GM23338 (cell line): Measurements from ENCODE around the gene MAP3K4. TPM values are rescaled to one million over a fixed set of nuclear protein-coding genes. Genes with fewer than 3 reads are reported as not detected.

Source experiments
- ATAC-seq: fragments of 200-7000 bp; cut with Tn5 transposase; 3 replicates; pipeline ENCODE4 v1.9.1; 2020
- DNase-seq: peaks from one replicate; pipeline ENCODE4 v3.0.0-alpha.2; 2015; ENCODE audit warnings: low spot score
- H2AFZ ChIP-seq: fragments of 200-600 bp; sonication (generic); 2 replicates; pipeline ENCODE4 v1.8.0; 2016; ENCODE audit warnings: antibody characterized with exemption, mild to moderate bottlenecking, moderate library complexity
- H3F3A ChIP-seq: fragments of 200-600 bp; sonication (generic); replicated peaks from 2 replicates; pipeline ENCODE4 v1.8.0; 2017; ENCODE audit warnings: antibody characterized with exemption, mixed run types, low read depth
- H3K27ac ChIP-seq: fragments of 200-600 bp; sonication (generic); 2 replicates; pipeline ENCODE4 v1.6.1; 2016; ENCODE audit warnings: low read depth
- H3K27me3 ChIP-seq: fragments of 200-600 bp; sonication (generic); 2 replicates; pipeline ENCODE4 v1.8.0; 2016; ENCODE audit warnings: mild to moderate bottlenecking, mixed run types, moderate library complexity; ENCODE audit not compliant: insufficient read depth
- H3K36me3 ChIP-seq: fragments of 200-600 bp; sonication (generic); 2 replicates; pipeline ENCODE4 v1.8.0; 2016; ENCODE audit warnings: mild to moderate bottlenecking; ENCODE audit not compliant: insufficient read depth
- H3K4me1 ChIP-seq: fragments of 200-600 bp; sonication (generic); 2 replicates; pipeline ENCODE4 v1.8.0; 2016; ENCODE audit warnings: mild to moderate bottlenecking, moderate library complexity; ENCODE audit not compliant: insufficient read depth
- H3K4me2 ChIP-seq: fragments of 200-600 bp; sonication (generic); 2 replicates; pipeline ENCODE4 v1.7.1; 2017; ENCODE audit warnings: mixed run types
- H3K4me3 ChIP-seq: fragments of 200-600 bp; sonication (generic); 2 replicates; pipeline ENCODE4 v1.6.1; 2016; ENCODE audit warnings: mixed run types
- H3K79me2 ChIP-seq: fragments of 200-600 bp; sonication (generic); replicated peaks from 2 replicates; pipeline ENCODE4 v1.8.0; 2017; ENCODE audit warnings: mild to moderate bottlenecking; ENCODE audit not compliant: insufficient read depth
- H3K9me2 ChIP-seq: fragments of 200-600 bp; sonication (generic); 2 replicates; pipeline ENCODE4 v1.8.0; 2017; ENCODE audit not compliant: insufficient read depth
- H4K20me1 ChIP-seq: fragments of 200-600 bp; sonication (generic); replicated peaks from 2 replicates; pipeline ENCODE4 v1.8.0; 2017; ENCODE audit warnings: mild to moderate bottlenecking; ENCODE audit not compliant: insufficient read depth
- H3K27ac Mint-ChIP-seq: 2 replicates; pipeline ENCODE4 v1.8.0; 2020; ENCODE audit warnings: inconsistent platforms, mild to moderate bottlenecking, moderate library complexity, mixed read lengths
- H3K27me3 Mint-ChIP-seq: 3 replicates; pipeline ENCODE4 v1.8.0; 2022; ENCODE audit warnings: low read depth, mild to moderate bottlenecking, moderate library complexity, mixed read lengths, inconsistent platforms; ENCODE audit not compliant: insufficient read depth, poor library complexity
- H3K36me3 Mint-ChIP-seq: 3 replicates; pipeline ENCODE4 v1.8.0; 2021; ENCODE audit warnings: low read depth, mild to moderate bottlenecking, inconsistent platforms, moderate library complexity, mixed read lengths
- H3K4me1 Mint-ChIP-seq: 3 replicates; pipeline ENCODE4 v1.8.0; 2020; ENCODE audit warnings: mild to moderate bottlenecking, inconsistent platforms, mixed read lengths
- H3K4me3 Mint-ChIP-seq: 3 replicates; pipeline ENCODE4 v1.8.0; 2021; ENCODE audit warnings: moderate library complexity, mild to moderate bottlenecking, inconsistent platforms, mixed read lengths
- H3K9me3 Mint-ChIP-seq: 3 replicates; pipeline ENCODE4 v1.8.0; 2020; ENCODE audit warnings: moderate library complexity, mild to moderate bottlenecking, inconsistent platforms, mixed read lengths
- CREB1 ChIP-seq: fragments of 250-450 bp; sonication (Bioruptor Pico); IDR thresholded peaks from 2 replicates; pipeline ENCODE4 v1.5.0; 2020; ENCODE audit warnings: low read depth, mild to moderate bottlenecking, moderate library complexity
- CTCF ChIP-seq, 2 experiments: fragments of 200-600 bp in 1 of 2; sonication (generic) in 1 of 2; conservative IDR thresholded peaks; 2 replicates each; pipeline versions ENCODE4 v1.5.1 to v1.6.1; 2016 to 2017; ENCODE audit warnings: antibody characterized with exemption in 2 of 2, low read depth in 2 of 2, mild to moderate bottlenecking in 2 of 2, moderate library complexity in 1 of 2
- ETS1 ChIP-seq: IDR thresholded peaks from 2 replicates; pipeline ENCODE4 v1.6.1; 2016; ENCODE audit warnings: antibody characterized with exemption
- EZH2phosphoT487 ChIP-seq: fragments of 200-600 bp; sonication (generic); IDR thresholded peaks from one replicate; pipeline ENCODE4 v1.8.1; 2018; ENCODE audit warnings: antibody characterized with exemption; ENCODE audit not compliant: unreplicated experiment
- JUNB ChIP-seq: IDR thresholded peaks from one replicate; pipeline ENCODE4 v1.6.1; 2016; ENCODE audit warnings: antibody characterized with exemption; ENCODE audit not compliant: unreplicated experiment
- NANOG ChIP-seq: IDR thresholded peaks from 2 replicates; pipeline ENCODE4 v1.6.1; 2016; ENCODE audit warnings: antibody characterized with exemption, borderline replicate concordance
- POLR2AphosphoS5 ChIP-seq: IDR thresholded peaks from 2 replicates; pipeline ENCODE4 v1.6.1; 2016; ENCODE audit warnings: antibody characterized with exemption, low read depth
- ZNF114 ChIP-seq: fragments of 250-450 bp; sonication (Bioruptor Pico); IDR thresholded peaks from 2 replicates; pipeline ENCODE4 v1.5.0; 2020; ENCODE audit warnings: mild to moderate bottlenecking, moderate library complexity
- ZNF331 ChIP-seq: fragments of 250-450 bp; sonication (Bioruptor Pico); IDR thresholded peaks from 2 replicates; pipeline ENCODE4 v1.5.0; 2020; ENCODE audit warnings: low read depth, mild to moderate bottlenecking, moderate library complexity
- ZNF462 ChIP-seq: fragments of 250-450 bp; sonication (Bioruptor Pico); IDR thresholded peaks from 2 replicates; pipeline ENCODE4 v1.5.0; 2020; ENCODE audit warnings: mild to moderate bottlenecking, moderate library complexity
- polyA plus RNA-seq: library from polyadenylated mRNA; unstranded; fragments of >200 nt; fragmentation: Nextera tagmentation; extraction: Ambion mirVana; gene quantifications from 2 replicates; pipeline ENCODE4 v1.2.1, GENCODE V29; 2016
- total RNA-seq: library from RNA; depleted of rRNA; stranded (reverse); fragments of >200 nt; shearing (Covaris generic); gene quantifications from 2 replicates; pipeline ENCODE4 v1.2.3, GENCODE V29; 2014

MAP3K4 gene
- total and polyA plus RNA-seq, 2 experiments from 2014 or later, result 44.4 to 48.8 TPM

DNA sequence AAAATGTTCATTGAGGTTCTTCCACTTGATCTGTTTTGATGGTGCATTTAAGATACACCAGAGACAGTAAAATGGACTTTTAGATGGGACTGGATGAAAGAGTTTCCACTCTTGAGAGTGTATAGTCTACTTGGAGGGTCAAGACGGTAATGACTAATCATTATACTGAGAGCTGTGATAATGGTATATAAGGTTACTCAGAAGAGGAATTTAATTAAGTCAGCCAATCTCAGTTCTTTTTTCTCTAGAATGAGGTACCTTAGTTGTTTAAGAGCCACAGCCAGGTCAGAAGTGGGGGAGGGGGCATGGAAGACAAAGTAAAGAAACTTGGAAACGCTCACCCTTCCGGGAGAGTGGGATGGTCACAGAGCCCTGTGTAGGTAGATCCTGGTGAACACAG is 123.9 kb downstream of the MAP3K4 start:
- Histone ChIP-seq H3K79me2 (no peaks in the 10 kb centered on the region), H3K9me2 (no peaks in the 10 kb centered on the region), H3K36me3 (peaks cover 22% of the 10 kb centered on the region), H3K27me3 (no peaks in the 10 kb centered on the region), H3F3A (no peaks in the 10 kb centered on the region), H3K27ac (no peak overlapping the region), H3K4me3 (no peak overlapping the region), H4K20me1 (no peaks in the 10 kb centered on the region), H3K4me2 (no peak overlapping the region), H2AFZ (no peak overlapping the region), H3K4me1 (no peaks in the 10 kb centered on the region)
- Mint-ChIP-seq H3K36me3 (peaks cover 82% of the 10 kb centered on the region), H3K4me1 (no peaks in the 10 kb centered on the region), H3K9me3 (peaks cover 5% of the 10 kb centered on the region; the same call in 2 of the 3 replicates), H3K27ac (no peak overlapping the region), H3K27me3 (no peaks in the 10 kb centered on the region), H3K4me3 (no peak overlapping the region)
- no peak for TF ChIP-seq ZNF462 (CRISPR knock-in tag)
- no peak for TF ChIP-seq ZNF331 (CRISPR knock-in tag)
- TF ChIP-seq POLR2AphosphoS5, result no peak
- TF ChIP-seq EZH2phosphoT487, result no peak
- ATAC-seq (no peak), DNase-seq (no peak)

GRCh38 chr6:161116554-161116953 is 125.0 kb downstream of the MAP3K4 start:
- Histone ChIP-seq H3K4me3 (no peak overlapping the region), H3K9me2 (no peaks in the 10 kb centered on the region), H3K4me1 (no peaks in the 10 kb centered on the region), H3K36me3 (peaks cover 22% of the 10 kb centered on the region), H2AFZ (no peak overlapping the region), H3F3A (no peaks in the 10 kb centered on the region), H4K20me1 (no peaks in the 10 kb centered on the region), H3K27ac (no peak overlapping the region), H3K79me2 (no peaks in the 10 kb centered on the region), H3K4me2 (no peak overlapping the region), H3K27me3 (no peaks in the 10 kb centered on the region)
- Mint-ChIP-seq H3K27ac (no peak overlapping the region), H3K4me3 (no peak overlapping the region), H3K9me3 (peaks cover 11% of the 10 kb centered on the region; the same call in 2 of the 3 replicates), H3K36me3 (peaks cover 81% of the 10 kb centered on the region), H3K4me1 (no peaks in the 10 kb centered on the region), H3K27me3 (no peaks in the 10 kb centered on the region)
- DNase-seq, result no peak
- ATAC-seq, result no peak
- no peak for TF ChIP-seq CTCF (conservative IDR thresholded peaks at IDR 0.05; ENCODE audit: low read depth in 2 of 2)
- no peak for TF ChIP-seq ETS1
- no peak for TF ChIP-seq JUNB
- TF ChIP-seq ZNF114 (CRISPR knock-in tag), result no peak
- TF ChIP-seq NANOG, result no peak
- no peak for TF ChIP-seq CREB1 (CRISPR knock-in tag)
